Stromal cell of bone marrow (primary cell): Measurements from ENCODE around the gene EPHB2.
"Not testable (repeated sequence)": the region's sequence is repeated elsewhere in the genome, so short reads cannot be mapped to it uniquely, and the experiment has no call there.

Experiments used
- DNase-seq: peaks from one replicate; pipeline ENCODE4 v3.0.0-alpha.2; 2012; ENCODE audit warnings: low read depth

Gene EPHB2

DNA sequence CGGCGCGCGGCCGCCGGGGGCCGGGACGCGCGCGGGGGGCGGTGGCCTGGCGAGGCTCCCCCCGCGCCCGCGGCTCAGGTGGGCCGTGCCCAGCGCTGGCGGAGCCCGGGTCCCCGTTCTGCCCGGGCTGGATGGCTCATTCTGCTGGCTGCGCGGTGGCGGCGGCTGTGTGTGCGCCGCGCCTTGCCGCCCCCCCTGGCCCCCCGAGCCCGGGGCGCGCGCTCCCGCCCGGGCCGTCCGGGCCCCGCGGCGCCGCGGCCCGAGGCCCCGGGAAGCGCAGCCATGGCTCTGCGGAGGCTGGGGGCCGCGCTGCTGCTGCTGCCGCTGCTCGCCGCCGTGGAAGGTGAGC lies at the start of gene EPHB2:
Gene EPHB2, plus strand, starts transcription at position 139 of the 349 bp plus-strand sequence. Its CDS starts 144 bp downstream, at position 283.
- DNase-seq: no peak

GRCh38 chr1:22661880-22662279 lies 48.8 kb upstream of the EPHB2 start:
- no peak for DNase-seq

DNA sequence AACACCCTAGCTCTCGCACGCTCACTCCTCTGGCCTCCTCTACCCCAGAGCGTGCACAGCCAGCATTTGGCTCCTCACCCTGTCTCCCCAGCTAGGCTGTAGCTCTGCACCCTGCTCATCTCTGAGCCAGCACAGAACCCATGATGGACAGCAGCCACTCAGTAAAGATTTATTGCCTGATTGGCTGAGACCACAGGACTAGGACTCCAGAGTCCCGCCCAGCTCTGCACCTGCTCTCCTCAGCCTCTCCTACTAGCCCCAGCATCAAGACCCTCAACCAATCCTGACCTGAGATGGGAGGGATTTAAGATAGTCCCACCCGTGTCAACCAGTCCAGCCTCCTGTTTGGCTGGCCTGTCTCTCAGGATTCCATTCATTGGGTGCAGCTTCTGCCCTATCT lies 48.3 kb upstream of the EPHB2 start:
- DNase-seq: no peak

- no peak for DNase-seq
Observed at GRCh38 chr1:22662986-22663408, 47.6 kb upstream of the EPHB2 start.

DNA sequence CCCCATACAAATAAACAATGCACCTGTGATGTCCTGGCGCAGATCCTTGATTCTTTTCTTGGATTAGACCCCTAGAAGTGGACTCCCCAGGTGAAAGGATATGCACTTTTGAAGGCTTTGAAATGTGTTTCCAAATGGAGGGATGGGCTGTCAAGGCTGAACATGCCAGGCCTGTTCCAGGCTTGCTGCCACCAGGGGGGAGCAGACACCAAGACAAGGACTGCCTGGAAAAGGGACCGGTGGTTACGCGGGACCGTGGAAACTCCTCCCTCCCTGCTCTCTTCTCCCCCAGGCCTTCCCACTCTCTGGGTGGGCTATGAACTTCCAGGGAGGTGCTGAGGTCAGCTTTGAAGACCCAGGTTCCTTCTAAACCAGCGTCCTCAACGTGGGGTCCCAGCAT lies 44.9 kb upstream of the EPHB2 start:
- no peak for DNase-seq

DNA sequence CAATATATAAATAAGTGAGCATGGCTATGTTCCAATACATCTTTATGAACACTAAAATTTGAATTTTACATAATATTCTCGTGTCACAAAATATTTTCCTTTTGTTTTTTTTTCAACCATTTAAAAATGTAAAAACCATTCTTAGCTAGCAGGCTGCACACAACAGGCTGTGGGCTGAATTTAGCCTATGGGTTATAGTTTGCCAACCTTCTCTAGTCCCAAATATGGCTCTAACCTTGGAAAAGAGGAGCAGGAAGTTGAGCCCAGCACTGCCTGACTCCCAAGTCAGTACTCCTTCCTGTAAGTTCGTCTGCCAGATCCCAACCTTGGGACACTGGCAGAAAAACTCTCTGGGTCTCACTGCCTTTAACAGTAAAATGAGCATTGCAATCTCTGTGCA lies 44.2 kb upstream of the EPHB2 start:
- DNase-seq: no peak

DNA sequence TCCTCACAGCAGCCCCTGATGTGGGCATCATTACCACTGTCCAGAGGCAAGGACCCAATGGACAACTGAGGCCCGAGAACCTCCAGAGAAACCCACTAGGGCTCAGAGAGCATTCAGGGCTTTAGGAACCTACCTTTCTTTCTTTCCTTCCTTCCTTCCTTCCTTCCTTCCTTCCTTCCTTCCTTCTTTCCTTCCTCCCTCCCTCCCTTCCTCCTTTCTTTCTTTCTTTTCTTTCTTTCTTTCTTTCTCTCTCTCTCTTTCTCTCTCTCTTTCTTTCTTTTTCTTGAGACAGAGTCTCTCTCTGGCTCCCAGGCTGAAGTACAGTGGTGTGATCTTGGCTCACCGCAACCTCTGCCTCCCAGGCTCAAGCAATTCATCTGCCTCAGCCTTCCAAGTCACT lies 41.8 kb upstream of the EPHB2 start:
- not testable (repeated sequence) for DNase-seq

DNA sequence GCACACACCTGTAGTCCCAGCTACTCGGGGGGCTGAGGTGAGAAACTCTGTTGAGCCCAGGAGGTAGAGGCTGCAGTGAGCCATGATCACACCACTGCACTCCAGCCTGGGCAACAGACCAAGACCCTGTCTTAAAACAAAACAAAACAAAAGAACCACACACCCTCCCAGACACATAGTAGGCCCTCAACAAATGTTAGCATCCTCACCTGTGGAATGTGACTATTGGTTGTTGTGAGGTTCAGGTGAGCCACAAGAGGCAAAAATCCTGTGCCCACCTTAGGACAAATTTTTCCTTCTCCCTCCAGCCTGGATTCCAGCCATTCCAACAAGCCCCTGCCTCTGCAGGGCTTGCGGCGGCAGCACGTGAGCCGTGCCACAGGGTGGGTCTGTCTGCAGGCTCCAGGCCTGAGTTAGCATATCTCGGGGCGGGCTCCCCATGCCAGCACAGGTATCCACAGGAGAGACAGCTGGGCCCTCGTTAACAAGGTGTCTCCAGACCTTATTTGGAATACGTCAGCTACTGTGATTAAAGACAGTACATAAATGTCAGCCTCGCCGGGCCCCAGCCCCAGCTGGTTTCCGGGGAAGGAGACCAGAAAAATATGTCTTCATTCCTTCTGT lies 40.2 kb upstream of the EPHB2 start:
- DNase-seq: no peak

DNA sequence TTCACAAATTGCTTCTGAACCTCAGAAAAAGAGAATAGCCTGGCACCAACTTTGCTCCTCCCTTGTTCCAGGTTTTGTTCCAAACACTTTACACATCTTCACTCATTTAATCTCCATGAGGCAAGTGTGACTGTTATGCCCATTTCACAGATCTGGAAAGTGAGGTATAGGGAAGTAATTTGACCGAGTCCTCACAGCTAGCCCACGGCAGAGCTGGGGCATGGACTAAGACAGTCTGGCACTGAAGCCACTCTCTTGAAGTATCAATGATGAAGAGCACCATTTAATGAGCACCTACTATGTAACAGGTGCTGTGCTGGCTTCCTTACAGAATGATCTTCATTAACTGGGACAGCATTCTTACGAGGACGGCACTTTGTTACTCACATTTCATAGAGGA lies 38.6 kb upstream of the EPHB2 start:
- DNase-seq: no peak

GRCh38 chr1:22673486-22674409 lies 36.9 kb upstream of the EPHB2 start:
- DNase-seq: peak; percentile 34

- DNase-seq: no peak
Observed at GRCh38 chr1:22674410-22674749, 36.3 kb upstream of the EPHB2 start.

- not testable (repeated sequence) for DNase-seq
Observed at GRCh38 chr1:22676151-22676550, 34.5 kb upstream of the EPHB2 start.

DNA sequence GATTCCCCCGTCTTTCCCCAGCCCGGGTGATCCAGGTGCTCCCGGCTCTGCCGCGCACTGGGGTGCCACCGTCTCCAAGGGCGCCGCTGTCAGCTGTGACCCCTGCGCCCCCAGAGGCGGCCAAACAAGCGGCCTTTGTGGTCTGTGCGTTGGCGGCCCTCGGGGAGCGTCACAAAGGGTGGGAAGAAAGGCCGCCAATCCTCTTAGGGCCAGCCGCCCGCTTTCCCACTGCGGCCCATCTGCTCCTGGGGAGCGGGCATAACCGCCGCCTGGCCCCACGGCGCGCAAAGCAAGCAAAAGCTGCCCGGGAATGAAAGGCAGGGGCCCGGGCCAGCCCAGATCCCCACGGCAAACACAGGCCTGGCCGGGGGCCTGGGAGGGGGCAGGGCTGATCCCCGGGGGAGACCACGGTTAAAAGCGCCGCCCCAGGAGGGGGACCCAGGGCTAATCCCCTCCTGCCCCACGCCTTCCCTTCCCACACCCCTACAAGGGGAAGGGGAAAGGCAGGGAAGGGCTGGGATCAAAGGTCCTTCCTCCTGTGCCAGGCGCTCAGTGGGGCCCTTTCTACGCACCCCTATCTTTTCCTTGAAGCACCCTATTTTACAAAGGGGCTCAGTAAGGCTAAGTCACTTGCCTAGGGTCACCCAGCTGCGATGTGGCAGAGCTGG lies 33.6 kb upstream of the EPHB2 start:
- DNase-seq: no peak

- no peak for DNase-seq
Observed at GRCh38 chr1:22677931-22678896, 32.4 kb upstream of the EPHB2 start.

DNA sequence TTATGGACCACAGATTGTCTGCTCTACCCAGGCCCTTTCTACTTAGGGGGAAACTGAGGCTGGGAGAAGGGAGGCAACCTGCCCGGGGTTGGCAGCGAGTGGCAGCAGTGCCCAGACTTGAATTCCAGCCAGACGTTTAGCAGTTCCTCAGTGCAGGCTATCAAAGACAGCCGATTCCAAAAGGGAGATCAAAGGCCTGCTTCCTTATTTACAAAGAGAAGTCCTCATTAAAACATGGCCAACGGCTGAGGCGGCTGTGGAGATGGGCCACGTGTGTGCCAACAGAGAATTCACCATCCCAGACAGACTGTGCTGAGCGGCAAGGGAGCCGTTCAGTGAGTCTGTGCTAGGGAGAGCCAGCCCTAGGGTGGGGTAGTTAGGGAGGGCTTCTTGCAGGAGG lies 29.9 kb upstream of the EPHB2 start:
- DNase-seq: no peak

- no peak for DNase-seq
Observed at GRCh38 chr1:22681556-22682276, 28.9 kb upstream of the EPHB2 start.

DNA sequence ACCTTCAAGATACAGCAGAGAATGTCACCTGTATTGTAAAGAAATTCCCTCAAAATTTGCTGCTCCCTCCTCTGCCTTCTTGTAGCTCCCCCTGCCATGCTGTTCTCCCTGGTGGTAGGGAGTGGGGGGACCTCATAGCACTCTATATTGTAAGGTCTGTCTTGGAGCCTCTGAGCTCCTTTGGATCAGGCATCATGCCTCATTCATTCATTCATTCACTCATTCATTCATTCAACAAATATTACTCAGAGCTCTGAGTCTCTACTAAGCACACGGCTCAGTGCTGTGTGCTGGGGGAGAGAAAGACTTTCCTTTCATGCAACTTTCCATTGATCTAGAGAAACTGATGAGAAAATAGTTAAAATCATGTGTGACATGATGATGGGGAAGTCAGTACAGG lies 27.1 kb upstream of the EPHB2 start:
- DNase-seq: no peak

- no peak for DNase-seq
Observed at GRCh38 chr1:22685591-22686059, 25.0 kb upstream of the EPHB2 start.

DNA sequence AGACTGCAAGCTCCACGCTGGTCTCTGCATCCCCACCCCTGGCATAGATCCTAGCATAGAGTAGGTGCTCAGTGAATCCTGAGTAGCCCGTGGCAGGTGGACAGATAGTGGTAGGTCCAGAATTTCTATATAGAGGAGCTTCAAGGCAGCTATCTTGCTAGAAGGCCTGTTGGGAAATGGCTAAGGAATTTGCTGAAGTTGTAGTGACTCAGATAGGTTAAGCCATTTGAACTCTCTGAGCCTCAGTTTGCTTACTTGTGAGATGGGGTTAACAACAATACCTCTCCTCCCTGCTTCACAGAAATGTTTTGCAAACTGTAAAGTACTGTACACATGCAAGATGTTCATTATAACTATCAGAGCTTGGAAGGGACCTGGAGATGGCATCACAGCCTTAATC lies 23.4 kb upstream of the EPHB2 start:
- DNase-seq: no peak

- DNase-seq: no peak
Observed at GRCh38 chr1:22688466-22688865, 22.2 kb upstream of the EPHB2 start.

- peak; percentile 21 for DNase-seq
Observed at GRCh38 chr1:22689505-22689904, 21.1 kb upstream of the EPHB2 start.
